Stomach (tissue), 4 donors: ENCODE measurements around the gene AFF1.

Source experiments
- CTCF ChIP-seq, 7 experiments: fragments of 450-650 bp in 4 of 7; fragments of 200-600 bp in 3 of 7; sonication (generic) in 3 of 7; IDR thresholded peaks; one replicate each; pipeline ENCODE4 v1.5.1; 2016 to 2019; ENCODE audit warnings: antibody characterized with exemption in 7 of 7, control low read depth in 2 of 7, mild to moderate bottlenecking in 1 of 7
- EP300 ChIP-seq: sonication (generic); formaldehyde crosslinking; IDR thresholded peaks from one replicate; pipeline ENCODE4 v1.6.1; 2017; ENCODE audit warnings: antibody characterized with exemption
- POLR2A ChIP-seq, 4 donors: fragments of 450-650 bp; IDR thresholded peaks; one replicate each; pipeline ENCODE4 v1.6.1; 2016; ENCODE audit warnings: antibody characterized with exemption in 4 of 4, control low read depth in 2 of 4, mild to moderate bottlenecking in 1 of 4, moderate library complexity in 1 of 4
- POLR2AphosphoS5 ChIP-seq, 3 donors: sonication (generic); formaldehyde crosslinking; IDR thresholded peaks; one replicate each; pipeline ENCODE4 v1.6.1; 2016; ENCODE audit warnings: antibody characterized with exemption in 3 of 3

GRCh38 chr4:87036713-87037112, 101.9 kb downstream of the AFF1 start:
- no peak for TF ChIP-seq CTCF (IDR thresholded peaks at IDR 0.05)
- no peak for TF ChIP-seq POLR2AphosphoS5 (IDR thresholded peaks at IDR 0.05)
- TF ChIP-seq POLR2A (IDR thresholded peaks at IDR 0.05) = no peak
- no peak for TF ChIP-seq EP300
